ENCODE results near the gene KHDRBS1. TPM values are rescaled to one million over a fixed set of nuclear protein-coding genes. Genes with fewer than 3 reads are reported as not detected.
"Not testable (repeated sequence)": the region's sequence is repeated elsewhere in the genome, so short reads cannot be mapped to it uniquely, and the experiment has no call there.

KHDRBS1 gene
- total RNA-seq, 1 experiment from 2014 or later = 200 TPM

DNA sequence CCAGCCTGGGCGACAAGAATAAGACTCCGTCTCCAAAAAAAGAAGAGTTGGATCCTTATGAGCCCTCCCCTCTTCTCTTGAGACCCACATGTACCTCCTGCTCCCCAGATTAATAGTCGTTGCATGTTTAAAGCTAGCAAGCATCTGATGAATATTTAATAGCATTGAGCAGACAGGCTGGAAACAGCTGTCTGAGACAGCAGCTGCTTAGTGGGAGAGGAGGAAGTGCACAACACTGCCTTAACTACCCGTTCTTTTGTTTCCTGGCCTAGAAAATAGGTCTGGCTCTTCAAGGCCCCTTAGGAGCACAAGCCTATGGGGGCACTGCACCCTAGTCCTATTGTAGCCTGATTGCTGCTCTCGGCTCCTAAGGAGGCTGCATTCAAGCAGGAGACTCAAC lies 41.7 kb downstream of the KHDRBS1 start:
- no peak for DNase-seq (ENCODE audit: low spot score)
- in situ Hi-C loops (cut with HindIII; ENCODE audit: low sequenced_read_pairs) = no loop called here

DNA sequence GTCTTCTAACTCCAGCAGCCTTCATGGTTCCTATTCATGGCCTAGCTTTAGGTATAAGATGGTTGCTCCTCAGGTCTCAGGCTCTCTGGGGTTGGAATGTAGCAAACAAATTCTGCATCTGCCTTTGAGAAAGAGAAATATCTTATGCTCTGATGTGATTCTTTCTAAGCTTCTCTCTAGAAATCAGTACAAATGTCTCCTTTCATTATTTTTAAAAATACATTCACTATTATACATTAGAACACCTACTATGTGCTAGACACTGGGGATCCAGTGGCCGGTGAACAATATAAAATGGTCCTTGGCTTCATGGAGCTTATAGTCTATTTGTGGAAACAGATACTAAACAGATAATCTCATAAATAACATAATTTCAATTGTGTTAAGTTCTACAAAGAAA lies 42.9 kb downstream of the KHDRBS1 start:
- in situ Hi-C loops (cut with HindIII; ENCODE audit: low sequenced_read_pairs) = no loop called here
- DNase-seq (ENCODE audit: low spot score) = no peak

DNA sequence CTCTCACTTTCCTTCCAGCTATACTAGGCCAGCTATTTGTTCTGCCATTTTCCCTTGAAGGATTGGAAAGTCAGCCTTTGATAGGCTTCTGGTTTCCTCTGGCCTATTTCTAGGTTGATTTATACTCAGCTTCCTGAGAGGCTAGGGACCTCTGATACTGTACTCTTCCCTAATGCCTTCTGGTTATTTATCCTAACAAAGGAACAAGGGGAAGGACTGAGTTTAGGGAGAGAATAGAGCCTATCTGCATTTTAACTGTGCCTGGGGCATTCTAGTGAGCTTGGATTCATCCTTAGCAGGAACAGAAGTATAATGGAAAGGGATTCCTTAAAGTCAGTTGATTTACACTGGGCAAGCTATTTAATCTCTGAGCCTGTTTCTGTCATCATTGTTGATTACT lies 47.2 kb downstream of the KHDRBS1 start:
- in situ Hi-C loops (cut with HindIII; ENCODE audit: low sequenced_read_pairs) = no loop called here
- no peak for DNase-seq (ENCODE audit: low spot score)

DNA sequence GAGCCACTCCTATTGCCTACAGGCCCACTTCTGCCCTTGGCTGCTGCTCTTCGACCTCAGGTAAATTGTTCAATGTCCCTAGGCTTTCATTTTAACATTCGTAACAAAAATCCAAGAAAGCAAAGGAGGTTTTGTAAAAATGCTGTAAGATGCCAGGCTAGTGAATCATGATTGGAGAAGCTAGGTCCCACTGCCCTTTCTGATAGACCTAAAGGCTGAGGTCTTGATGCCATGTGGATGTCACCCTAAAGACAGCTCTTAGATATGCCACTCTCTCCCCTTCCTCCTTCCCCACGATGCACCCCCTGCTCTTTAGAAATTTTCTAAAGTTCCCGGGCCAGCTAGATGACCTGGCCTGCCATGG lies 49.2 kb downstream of the KHDRBS1 start:
- DNase-seq (ENCODE audit: low spot score) = no peak
- in situ Hi-C loops (cut with HindIII; ENCODE audit: low sequenced_read_pairs) = no loop called here

DNA sequence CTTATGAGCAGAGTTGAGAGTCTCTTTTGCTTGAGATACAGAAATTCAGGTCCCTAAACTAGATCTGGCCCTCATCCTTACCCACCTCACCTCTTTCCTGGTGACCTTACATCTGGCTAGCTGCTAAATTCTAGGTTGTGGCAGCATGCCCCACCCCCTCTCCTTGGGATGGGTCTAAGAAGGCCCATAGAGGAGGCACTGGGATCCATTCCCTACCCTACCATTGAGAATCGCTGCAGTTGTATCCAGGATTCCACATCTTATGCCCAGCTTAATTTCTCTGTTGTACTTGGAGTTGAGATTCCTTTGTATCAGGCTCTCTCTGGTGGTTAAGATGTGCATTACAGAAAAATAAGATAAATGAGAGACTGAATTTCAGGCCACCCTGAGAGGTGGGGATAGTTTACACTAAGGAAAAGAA lies 49.6 kb downstream of the KHDRBS1 start:
- peak; percentile 75 for DNase-seq (ENCODE audit: low spot score)
- in situ Hi-C loops (cut with HindIII; ENCODE audit: low sequenced_read_pairs) = no loop called here

DNA sequence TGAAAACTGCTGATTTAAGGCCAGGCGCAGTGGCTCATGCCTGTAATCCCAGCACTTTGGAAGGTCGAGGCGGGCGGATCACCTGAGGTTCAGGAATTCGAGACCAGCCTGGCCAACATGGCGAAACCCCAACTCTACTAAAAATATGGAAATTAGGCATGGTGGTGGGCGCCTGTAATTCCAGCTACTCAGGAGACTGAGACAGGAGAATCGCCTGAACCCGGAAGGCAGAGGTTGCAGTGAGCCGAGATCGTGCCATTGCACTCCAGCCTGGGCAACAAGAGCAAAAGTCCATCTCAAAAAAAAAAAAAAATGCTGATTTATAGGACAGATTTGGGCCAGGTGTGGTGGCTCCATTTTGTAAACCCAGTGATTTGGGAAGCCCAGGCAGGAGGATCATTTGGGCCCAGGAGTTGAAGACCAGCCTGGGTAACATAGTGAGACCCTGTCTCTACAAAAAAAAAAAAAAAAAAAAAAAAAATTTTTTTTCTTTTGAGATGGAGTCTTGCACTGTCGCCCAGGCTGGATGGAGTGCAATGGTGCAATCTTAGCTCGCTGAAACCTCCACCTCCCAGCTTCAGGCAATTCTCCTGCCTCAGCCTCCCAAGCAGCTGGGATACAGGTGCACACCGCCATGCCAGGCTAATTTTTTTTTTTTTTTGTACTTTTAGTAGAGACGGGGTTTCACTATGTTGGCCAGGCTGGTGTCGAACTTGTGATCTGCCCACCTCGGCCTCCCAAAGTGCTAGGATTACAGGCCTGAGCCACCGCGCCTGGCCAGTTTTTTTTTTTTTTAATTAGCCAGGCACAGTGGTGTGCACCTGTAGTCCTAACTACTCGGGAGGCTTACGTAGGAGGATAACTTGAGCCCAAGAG lies 52.2 kb downstream of the KHDRBS1 start:
- in situ Hi-C loops (cut with HindIII; ENCODE audit: low sequenced_read_pairs) = not testable (repeated sequence)

DNA sequence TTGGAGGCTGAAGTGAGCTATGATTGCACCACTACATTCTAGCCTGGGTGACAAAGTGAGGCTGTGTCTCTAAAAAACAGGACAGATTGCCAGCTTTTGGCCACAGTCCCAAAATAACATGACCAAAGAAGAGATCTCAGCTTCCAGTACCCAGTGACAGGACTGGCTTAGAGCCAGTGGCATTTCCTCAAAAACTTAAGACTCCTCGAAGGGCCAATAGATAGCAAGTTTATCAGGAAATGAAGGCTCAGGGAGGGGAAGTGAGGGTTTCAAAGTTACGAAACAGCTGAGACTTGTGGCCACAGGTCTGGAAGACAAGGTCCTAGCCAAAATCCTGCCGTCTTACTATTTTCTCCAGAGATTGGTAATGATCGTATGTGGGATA lies 52.8 kb downstream of the KHDRBS1 start:
- in situ Hi-C loops (cut with HindIII; ENCODE audit: low sequenced_read_pairs) = no loop called here
- DNase-seq (ENCODE audit: low spot score) = peak; percentile 19

More for the DNA sequence above, 52.2 kb downstream of the KHDRBS1 start:
- DNase-seq (ENCODE audit: low spot score) = not testable (repeated sequence)

DNA sequence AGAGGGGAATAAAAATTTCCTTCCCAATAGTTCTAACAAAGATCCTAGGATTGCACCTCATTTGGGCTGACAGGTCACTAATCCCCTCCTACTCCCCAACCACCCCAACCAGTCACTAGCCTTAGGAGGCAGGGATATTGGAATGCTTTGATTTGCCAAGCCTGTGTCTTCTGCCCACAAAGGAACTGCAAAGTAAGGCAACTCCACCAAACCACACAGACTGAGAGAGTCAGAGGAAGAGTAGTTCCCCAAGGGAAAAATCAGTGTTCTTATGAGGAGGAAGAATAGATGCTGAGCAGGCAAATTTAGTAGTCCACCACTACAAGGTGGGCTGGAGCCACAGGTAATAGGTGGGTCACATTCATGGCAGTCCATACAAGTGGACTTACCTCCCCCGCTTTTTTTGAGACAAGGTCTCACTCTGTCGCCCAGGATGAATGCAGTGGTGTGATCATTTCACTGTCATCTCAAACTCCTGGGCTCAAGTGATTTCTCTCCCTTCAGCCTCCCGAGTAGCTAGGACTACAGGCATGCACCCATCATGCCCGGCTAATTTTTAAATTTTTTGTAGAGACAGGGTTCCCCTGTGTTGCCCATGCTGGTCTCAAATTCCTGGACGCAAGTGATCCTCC lies 55.4 kb downstream of the KHDRBS1 start:
- in situ Hi-C loops (cut with HindIII; ENCODE audit: low sequenced_read_pairs) = no loop called here

DNA sequence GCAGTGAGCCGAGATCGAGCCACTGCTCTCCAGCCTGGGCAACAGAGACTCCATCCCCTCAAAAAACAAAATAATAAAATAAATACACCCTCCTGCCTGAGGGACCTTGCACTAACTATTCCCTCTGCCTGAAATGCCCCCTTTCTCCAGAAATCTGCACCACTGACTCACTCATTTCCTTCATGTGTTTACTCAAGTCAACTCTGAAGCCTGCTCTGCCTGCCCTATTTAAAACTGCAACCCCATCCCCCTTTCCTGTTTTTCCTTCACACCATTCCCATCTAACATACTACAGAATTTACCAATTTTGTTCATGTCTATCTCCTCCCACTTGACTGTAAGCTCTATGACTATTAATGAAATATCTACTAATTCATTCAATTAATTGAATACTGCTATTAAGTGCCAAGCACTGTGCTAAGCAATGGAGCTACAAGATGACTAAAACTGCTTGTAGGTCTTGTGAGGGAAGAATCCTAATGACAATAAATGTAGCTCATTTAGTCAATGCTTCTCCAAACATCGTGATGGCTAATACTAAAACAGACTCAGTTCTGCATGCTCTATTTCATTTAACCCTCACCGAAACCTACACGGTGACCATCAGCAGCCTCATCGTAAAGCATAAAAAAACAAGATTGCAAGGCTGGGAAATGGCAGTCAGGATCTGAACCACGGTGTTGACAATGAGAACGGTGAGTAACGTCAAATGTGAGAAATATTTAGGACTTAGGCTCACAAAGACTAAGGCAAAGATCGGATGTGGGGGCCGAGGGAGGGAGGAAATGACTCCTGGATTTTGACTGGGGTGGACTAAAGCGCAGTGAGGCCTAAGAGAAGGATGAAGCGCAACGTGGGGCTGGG lies 58.3 kb downstream of the KHDRBS1 start:
- peak; percentile 23 for DNase-seq (ENCODE audit: low spot score)
- in situ Hi-C loops (cut with HindIII; ENCODE audit: low sequenced_read_pairs) = no loop called here

More for the DNA sequence above, 55.4 kb downstream of the KHDRBS1 start:
- no peak for DNase-seq (ENCODE audit: low spot score)

DNA sequence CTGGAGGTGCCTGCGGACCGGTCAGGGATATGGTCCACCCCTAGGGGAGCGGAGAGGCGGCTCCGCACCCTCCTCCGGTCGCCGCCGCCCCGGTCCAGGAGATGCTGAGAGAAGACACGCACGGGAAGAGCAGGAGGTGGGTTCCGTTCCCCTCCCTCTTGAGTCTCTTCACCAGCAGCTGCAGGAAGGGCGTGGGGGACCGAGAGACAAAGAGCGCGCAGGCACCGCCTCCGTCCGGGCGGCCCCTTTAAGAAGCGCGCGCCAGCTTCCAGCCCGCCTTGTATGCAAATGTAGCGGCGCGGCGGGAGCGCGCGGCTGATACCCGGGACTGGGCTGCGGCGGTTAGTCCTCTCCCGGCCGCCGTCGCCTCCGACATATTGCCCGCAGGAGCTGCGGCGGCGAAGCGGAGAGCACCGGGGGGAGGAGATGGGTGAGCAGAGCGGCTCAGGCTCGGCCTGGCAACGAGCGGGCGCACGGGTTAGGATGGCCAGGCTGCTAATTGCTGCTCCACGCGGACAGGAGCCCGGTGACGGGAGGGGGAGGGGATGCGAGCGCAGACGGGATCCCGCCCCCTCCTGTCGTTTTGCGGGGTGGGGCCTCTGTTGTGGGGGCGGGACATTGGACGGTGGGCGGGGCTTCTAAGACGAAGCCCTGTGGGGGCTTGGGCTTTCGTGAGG lies 59.1 kb downstream of the KHDRBS1 start, which contains the start of gene TMEM39B:
Gene TMEM39B (plus strand): TSS at position 318 of the 677 bp plus-strand sequence. CDS start 109 bp downstream, at position 427.
- DNase-seq (ENCODE audit: low spot score) = peak; percentile 95
- in situ Hi-C loops (cut with HindIII; ENCODE audit: low sequenced_read_pairs) = no loop called here

DNA sequence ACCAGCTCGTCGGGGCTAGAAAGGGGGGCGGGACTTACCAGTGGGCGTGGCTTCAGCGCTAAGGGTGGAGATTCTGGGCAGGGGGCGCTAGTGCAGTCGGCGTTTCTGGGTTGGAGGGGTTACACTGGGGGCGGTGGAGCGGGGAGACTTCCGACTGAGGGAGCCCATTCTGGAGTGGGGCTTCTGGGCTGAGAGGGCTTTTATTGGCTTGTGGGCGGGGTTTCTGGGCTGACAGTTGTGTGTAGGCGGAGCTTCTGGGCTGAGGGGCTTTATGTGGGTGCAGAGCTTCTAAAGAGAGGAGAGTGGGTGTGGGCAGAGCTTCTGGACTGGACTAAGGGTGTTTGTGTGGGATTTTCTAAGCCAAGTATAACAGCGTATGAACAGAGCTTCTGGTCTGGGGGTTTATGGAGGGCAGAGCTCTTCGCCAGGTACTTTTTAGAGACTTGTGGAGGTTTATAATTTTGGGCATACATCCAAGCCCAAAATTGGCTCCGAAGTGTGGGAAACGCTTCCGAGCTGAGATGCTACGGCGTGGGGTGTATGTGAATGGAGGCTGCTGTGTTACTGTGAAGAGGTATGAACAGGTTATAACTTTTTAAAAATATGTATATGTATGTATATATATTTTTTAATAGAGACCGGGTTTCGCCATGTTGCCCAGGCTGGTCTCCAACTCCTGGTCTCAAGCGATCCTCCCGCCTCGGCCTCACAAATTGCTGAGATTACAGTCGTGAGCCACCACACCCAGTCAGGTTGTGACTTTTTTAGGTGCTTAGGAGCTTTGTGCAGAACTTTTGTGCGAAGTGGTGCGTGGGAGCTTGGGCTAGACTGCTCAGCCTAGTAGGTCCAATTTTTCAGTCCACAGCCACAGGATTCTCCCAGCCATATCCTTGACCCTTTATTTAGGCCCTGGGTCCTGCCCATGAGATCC lies 59.9 kb downstream of the KHDRBS1 start:
- in situ Hi-C loops (cut with HindIII; ENCODE audit: low sequenced_read_pairs) = no loop called here
- DNase-seq (ENCODE audit: low spot score) = no peak

DNA sequence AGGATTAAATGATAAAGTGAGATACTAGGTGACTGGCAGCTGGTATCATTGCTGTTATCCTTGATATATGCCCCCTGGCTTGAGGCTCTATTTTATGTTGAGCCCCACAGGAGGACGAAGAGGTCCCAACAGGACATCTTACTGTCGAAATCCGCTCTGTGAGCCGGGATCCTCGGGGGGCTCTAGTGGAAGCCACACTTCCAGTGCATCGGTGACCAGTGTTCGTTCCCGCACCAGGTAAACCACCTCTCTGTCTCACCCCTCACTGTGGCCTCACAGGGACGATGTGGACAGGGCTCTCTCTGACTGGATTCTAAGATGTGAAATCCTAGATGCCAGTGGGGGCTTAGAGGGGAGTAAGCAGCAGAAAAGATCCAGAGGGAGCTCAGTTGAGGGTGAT lies 61.2 kb downstream of the KHDRBS1 start:
- no peak for DNase-seq (ENCODE audit: low spot score)
- in situ Hi-C loops (cut with HindIII; ENCODE audit: low sequenced_read_pairs) = no loop called here

DNA sequence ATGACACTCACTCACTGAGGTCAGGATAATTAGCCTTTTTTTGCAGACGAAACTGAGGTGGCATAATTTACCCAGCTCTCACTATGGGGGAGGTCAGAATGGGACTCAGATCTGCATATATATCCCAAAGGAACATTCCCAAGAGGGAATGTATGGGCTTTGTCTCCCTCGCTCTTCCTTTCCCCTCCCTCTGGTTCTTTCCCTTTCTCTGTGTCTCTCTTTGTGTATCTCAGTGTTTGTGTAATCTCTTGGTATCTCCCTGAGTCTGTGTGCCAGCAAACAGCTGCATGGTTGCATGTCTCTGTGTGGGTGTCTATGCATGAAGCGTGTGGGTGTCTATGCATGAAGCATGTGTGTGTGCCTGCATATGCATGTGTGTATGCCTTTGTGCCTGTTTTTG lies 63.8 kb downstream of the KHDRBS1 start:
- in situ Hi-C loops (cut with HindIII; ENCODE audit: low sequenced_read_pairs) = no loop called here
- DNase-seq (ENCODE audit: low spot score) = no peak

DNA sequence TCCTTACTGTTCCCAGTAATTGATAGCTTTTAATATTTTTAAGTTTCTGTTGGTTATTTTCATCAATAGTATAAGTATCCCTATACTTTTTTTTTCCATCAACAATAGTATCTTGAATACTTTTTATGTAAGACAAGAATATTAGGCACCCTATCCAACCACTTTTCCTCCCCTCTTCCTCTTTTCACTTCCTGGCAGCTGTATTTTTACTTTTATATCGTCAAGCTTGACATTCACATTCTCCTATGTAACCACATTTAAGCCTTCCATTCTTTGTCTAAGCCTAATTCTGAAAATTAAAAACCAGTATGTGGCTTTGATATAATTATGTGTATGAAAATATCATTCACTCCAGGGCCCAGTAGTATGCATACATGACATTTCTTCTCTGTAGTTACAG lies 68.4 kb downstream of the KHDRBS1 start:
- DNase-seq (ENCODE audit: low spot score) = no peak
- in situ Hi-C loops (cut with HindIII; ENCODE audit: low sequenced_read_pairs) = no loop called here

DNA sequence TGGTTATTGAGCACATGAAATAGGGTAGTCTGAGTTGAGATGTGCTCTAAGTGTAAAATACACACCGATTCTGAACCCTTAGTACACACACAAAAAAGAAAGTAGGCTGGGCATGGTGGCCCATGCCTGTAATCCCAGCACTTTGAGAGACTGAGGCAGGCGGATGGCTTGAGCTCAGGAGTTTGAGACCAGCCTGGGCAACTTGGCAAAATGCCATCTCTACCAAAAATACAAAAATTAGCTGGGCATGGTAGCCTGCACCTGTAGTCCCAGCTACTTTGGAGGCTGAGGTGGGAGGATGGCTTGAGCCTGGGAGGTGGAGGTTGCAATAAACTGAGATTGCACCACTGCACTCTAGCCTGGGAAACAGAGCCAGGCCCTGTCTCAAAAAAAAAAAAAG lies 72.7 kb downstream of the KHDRBS1 start:
- in situ Hi-C loops (cut with HindIII; ENCODE audit: low sequenced_read_pairs); DNase-seq (ENCODE audit: low spot score): not testable (repeated sequence)

DNA sequence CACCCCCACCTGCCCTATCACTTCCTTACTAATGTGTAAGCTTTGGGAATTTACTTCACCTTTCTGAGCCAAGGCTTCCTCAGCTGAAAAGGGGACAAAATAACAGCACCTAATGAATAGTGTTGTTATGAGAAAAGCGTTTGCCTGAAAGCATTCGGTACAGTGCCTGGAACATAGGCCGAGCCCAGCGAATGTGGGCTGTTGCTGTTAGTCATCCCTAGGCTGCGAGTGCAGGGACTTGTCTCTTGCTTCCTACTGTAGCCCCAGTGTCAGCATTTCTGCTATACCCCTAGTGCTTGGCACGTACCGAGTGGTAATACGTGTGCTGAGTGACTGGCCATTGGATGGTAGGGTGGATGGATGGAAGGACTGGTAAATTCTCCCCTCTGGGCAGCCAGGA lies 77.5 kb downstream of the KHDRBS1 start:
- DNase-seq (ENCODE audit: low spot score) = no peak
- in situ Hi-C loops (cut with HindIII; ENCODE audit: low sequenced_read_pairs) = no loop called here

DNA sequence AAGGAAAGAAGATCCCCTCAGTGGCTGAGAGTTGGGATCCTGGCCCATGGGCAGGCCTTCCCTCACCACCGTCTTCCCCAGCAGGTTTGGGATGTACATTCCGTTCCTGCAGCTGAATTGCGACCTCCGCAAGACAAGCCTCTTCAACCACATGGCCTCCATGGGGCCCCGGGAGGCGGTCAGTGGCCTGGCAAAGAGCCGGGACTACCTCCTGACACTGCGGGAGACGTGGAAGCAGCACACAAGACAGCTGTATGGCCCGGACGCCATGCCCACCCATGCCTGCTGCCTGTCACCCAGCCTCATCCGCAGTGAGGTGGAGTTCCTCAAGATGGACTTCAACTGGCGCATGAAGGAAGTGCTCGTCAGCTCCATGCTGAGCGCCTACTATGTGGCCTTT lies 77.9 kb downstream of the KHDRBS1 start:
- no peak for DNase-seq (ENCODE audit: low spot score)
- in situ Hi-C loops (cut with HindIII; ENCODE audit: low sequenced_read_pairs) = no loop called here

Measured in G401 (cell line).